ENCODE results near the gene ELMO1.

ELMO1 gene

GRCh38 chr7:37429435-37429791 lies 19.3 kb downstream of the ELMO1 start:
- DNase-seq = no peak

GRCh38 chr7:37428681-37429434 lies 19.8 kb downstream of the ELMO1 start:
- no peak for DNase-seq

GRCh38 chr7:37427276-37427940 lies 21.3 kb downstream of the ELMO1 start:
- DNase-seq = no peak

- DNase-seq = no peak
These were observed 23.2 kb downstream of the ELMO1 start for GRCh38 chr7:37425498-37425897.

GRCh38 chr7:37424995-37425394 lies 23.7 kb downstream of the ELMO1 start:
- DNase-seq = no peak

GRCh38 chr7:37424521-37424920 lies 24.1 kb downstream of the ELMO1 start:
- no peak for DNase-seq

- no peak for DNase-seq
These were observed 26.7 kb downstream of the ELMO1 start for GRCh38 chr7:37421861-37422500.

- no peak for DNase-seq
These were observed 27.5 kb downstream of the ELMO1 start for GRCh38 chr7:37420946-37421695.

GRCh38 chr7:37419496-37419895 lies 29.2 kb downstream of the ELMO1 start:
- no peak for DNase-seq

GRCh38 chr7:37418381-37418780 lies 30.3 kb downstream of the ELMO1 start:
- DNase-seq = no peak

GRCh38 chr7:37417107-37417474 lies 31.6 kb downstream of the ELMO1 start:
- DNase-seq = no peak

- DNase-seq = no peak
These were observed 32.1 kb downstream of the ELMO1 start for GRCh38 chr7:37416378-37417106.

GRCh38 chr7:37415629-37416028 lies 33.0 kb downstream of the ELMO1 start:
- no peak for DNase-seq

GRCh38 chr7:37414352-37414983 lies 34.2 kb downstream of the ELMO1 start:
- DNase-seq = no peak

- DNase-seq = no peak
These were observed 37.1 kb downstream of the ELMO1 start for GRCh38 chr7:37411444-37412034.

- DNase-seq = no peak
These were observed 38.1 kb downstream of the ELMO1 start for GRCh38 chr7:37410305-37411229.

- DNase-seq = no peak
These were observed 39.2 kb downstream of the ELMO1 start for GRCh38 chr7:37409461-37409860.

- no peak for DNase-seq
These were observed 40.1 kb downstream of the ELMO1 start for GRCh38 chr7:37408291-37409228.

GRCh38 chr7:37405603-37406122 lies 43.0 kb downstream of the ELMO1 start:
- no peak for DNase-seq
